22Rv1 (cell line): Measurements from ENCODE around the gene KIRREL3.

Experiments used
- H3K27ac ChIP-seq: fragments of 450-650 bp; 2 replicates; pipeline ENCODE4 v1.5.1; 2017
- CTCF ChIP-seq: fragments of 450-650 bp; IDR thresholded peaks from 2 replicates; pipeline ENCODE4 v1.5.1; 2017; ENCODE audit warnings: mild to moderate bottlenecking
- ZFX ChIP-seq: fragments of 450-650 bp; IDR thresholded peaks from 2 replicates; pipeline ENCODE4 v1.6.1; 2017; ENCODE audit warnings: antibody characterized with exemption, borderline replicate concordance

The KIRREL3 gene

GRCh38 chr11:126837581-126837980, 163.0 kb downstream of the KIRREL3 start:
- H3K27ac ChIP-seq: no peak overlapping the region
- TF ChIP-seq ZFX (no peak), CTCF (no peak)

GRCh38 chr11:126834573-126834972, 166.0 kb downstream of the KIRREL3 start:
- H3K27ac ChIP-seq: no peak overlapping the region
- TF ChIP-seq CTCF (no peak), ZFX (no peak)

- H3K27ac ChIP-seq: no peak overlapping the region
- no peak for TF ChIP-seq CTCF
- no peak for TF ChIP-seq ZFX
Measured at GRCh38 chr11:126834149-126834548, 166.4 kb downstream of the KIRREL3 start.

GRCh38 chr11:126833065-126833464, 167.5 kb downstream of the KIRREL3 start:
- TF ChIP-seq ZFX: no peak
- TF ChIP-seq CTCF: no peak

GRCh38 chr11:126832387-126832786, 168.2 kb downstream of the KIRREL3 start:
- H3K27ac ChIP-seq: no peak overlapping the region
- no peak for TF ChIP-seq CTCF
- no peak for TF ChIP-seq ZFX

More at GRCh38 chr11:126833065-126833464, 167.5 kb downstream of the KIRREL3 start:
- no peak overlapping the region for H3K27ac ChIP-seq

- no peak overlapping the region for H3K27ac ChIP-seq
- TF ChIP-seq CTCF: no peak
- no peak for TF ChIP-seq ZFX
Measured at GRCh38 chr11:126830216-126830806, 170.3 kb downstream of the KIRREL3 start.

- H3K27ac ChIP-seq: no peak overlapping the region
- no peak for TF ChIP-seq CTCF
- no peak for TF ChIP-seq ZFX
Measured at GRCh38 chr11:126829716-126830115, 170.9 kb downstream of the KIRREL3 start.
